Upper lobe of left lung (tissue), 6 donors: ENCODE data around the gene DAPK2. TPM values are rescaled to one million over a fixed set of nuclear protein-coding genes. Genes with fewer than 3 reads are reported as not detected.

ENCODE experiments used
- ATAC-seq, 2 donors: fragments of 200-7000 bp; cut with Tn5 transposase; one replicate each; pipeline ENCODE4 v1.9.1; 2022; ENCODE audit warnings: mild to moderate bottlenecking in 2 of 2, moderate library complexity in 2 of 2; ENCODE audit not compliant: low FRiP score in 2 of 2
- DNase-seq, 2 donors: peaks; one replicate each; pipeline ENCODE4 v3.0.0-alpha.2; 2019 to 2020
- H3K27ac ChIP-seq, 4 donors: fragments of 200-600 bp; sonication (generic); one replicate each; pipeline ENCODE4 v1.5.1; 2016 to 2019
- H3K27me3 ChIP-seq, 4 donors: fragments of 200-600 bp; sonication (generic); one replicate each; pipeline ENCODE4 v1.5.1; 2017 to 2019
- H3K36me3 ChIP-seq, 4 donors: fragments of 200-600 bp; sonication (generic); one replicate each; pipeline ENCODE4 v1.5.1; 2016 to 2019
- H3K4me1 ChIP-seq, 4 donors: fragments of 200-600 bp; sonication (generic); one replicate each; pipeline ENCODE4 v1.5.1; 2018 to 2019
- H3K4me3 ChIP-seq, 4 donors: fragments of 200-600 bp; sonication (generic); one replicate each; pipeline ENCODE4 v1.5.1; 2017 to 2019; ENCODE audit warnings: mild to moderate bottlenecking in 2 of 4, moderate library complexity in 1 of 4
- H3K9me3 ChIP-seq, 4 donors: fragments of 200-600 bp; sonication (generic); one replicate each; pipeline ENCODE4 v1.5.1; 2018 to 2019
- EP300 ChIP-seq, 4 donors: sonication (generic); formaldehyde crosslinking; IDR thresholded peaks; one replicate each; pipeline ENCODE4 v1.5.1; 2017; ENCODE audit warnings: antibody characterized with exemption in 4 of 4, control low read depth in 2 of 4
- POLR2A ChIP-seq, 4 donors: fragments of 450-650 bp; IDR thresholded peaks; one replicate each; pipeline ENCODE4 v1.5.1; 2016 to 2017; ENCODE audit warnings: antibody characterized with exemption in 4 of 4, mild to moderate bottlenecking in 2 of 4
- POLR2AphosphoS5 ChIP-seq, 2 donors: sonication (generic); formaldehyde crosslinking; IDR thresholded peaks; one replicate each; pipeline ENCODE4 v1.5.1; 2017; ENCODE audit warnings: antibody characterized with exemption in 2 of 2
- WGBS, 2 donors: methylation state at CpG; one replicate each; pipeline ENCODE4 v1.1.5; 2017 to 2018; 5-methylcytosine and 5-hydroxymethylcytosine counted together
- total RNA-seq, 6 donors: library from RNA; depleted of rRNA in 4 of 6; stranded (reverse); fragments of >200 nt in 4 of 6; gene quantifications; one replicate each; pipeline versions ENCODE4 v1.1.0 to v1.2.1, GENCODE V29; 2016 to 2021
- TF ChIP-seq, protein P1 (sequence below), 6 experiments: fragments of 450-650 bp in 4 of 6; fragments of 200-600 bp in 2 of 6; sonication (generic) in 2 of 6; IDR thresholded peaks; one replicate each; pipeline ENCODE4 v1.5.1; 2016 to 2019; ENCODE audit warnings: antibody characterized with exemption in 6 of 6
- donor health status: DM: no; HTN: no; CAD: no; lungs with moderate emphysema.
- donor health status: DM: no; HTN: yes; CAD: no; lungs with severe emphysema.

The DAPK2 gene
- total RNA-seq, 6 donors from 2014 or later: 58.3 to 270 (median 136) TPM

DNA sequence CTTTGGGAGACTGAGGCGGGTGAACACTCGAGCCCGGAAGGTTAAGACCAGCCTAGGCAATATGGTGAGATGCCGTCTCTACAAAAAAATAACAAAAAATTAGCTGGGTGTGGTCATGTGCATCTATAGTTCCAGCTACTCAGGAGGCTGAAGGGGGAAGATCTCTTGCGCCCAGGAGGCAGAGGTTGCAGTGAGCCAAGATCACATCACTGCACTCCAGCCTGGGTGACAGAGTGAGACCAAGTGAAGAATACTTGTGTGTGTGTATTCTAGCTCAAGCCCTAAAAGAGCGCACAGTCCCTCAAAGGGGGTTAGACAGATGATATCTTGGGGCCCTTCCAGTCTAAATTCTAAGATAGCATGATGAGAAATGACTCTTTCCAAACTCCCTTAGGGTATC, 23.7 kb downstream of the DAPK2 start:
- ATAC-seq: no peak
- 93% methylated on average over 6 of the region's 6 CpGs for WGBS, 2 donors
- Histone ChIP-seq H3K27ac (no peak overlapping the region), H3K27me3 (no peaks in the 10 kb centered on the region), H3K4me1 (peaks cover 11 to 39% (median 18%) of the 10 kb centered on the region in 4 donors), H3K36me3 (no peaks in the 10 kb centered on the region), H3K9me3 (no peaks in the 10 kb centered on the region), H3K4me3 (no peak overlapping the region)
- TF ChIP-seq, protein P1, sequence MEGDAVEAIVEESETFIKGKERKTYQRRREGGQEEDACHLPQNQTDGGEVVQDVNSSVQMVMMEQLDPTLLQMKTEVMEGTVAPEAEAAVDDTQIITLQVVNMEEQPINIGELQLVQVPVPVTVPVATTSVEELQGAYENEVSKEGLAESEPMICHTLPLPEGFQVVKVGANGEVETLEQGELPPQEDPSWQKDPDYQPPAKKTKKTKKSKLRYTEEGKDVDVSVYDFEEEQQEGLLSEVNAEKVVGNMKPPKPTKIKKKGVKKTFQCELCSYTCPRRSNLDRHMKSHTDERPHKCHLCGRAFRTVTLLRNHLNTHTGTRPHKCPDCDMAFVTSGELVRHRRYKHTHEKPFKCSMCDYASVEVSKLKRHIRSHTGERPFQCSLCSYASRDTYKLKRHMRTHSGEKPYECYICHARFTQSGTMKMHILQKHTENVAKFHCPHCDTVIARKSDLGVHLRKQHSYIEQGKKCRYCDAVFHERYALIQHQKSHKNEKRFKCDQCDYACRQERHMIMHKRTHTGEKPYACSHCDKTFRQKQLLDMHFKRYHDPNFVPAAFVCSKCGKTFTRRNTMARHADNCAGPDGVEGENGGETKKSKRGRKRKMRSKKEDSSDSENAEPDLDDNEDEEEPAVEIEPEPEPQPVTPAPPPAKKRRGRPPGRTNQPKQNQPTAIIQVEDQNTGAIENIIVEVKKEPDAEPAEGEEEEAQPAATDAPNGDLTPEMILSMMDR (IDR thresholded peaks at IDR 0.05): no peak
- TF ChIP-seq POLR2A (IDR thresholded peaks at IDR 0.05) (no peak), POLR2AphosphoS5 (IDR thresholded peaks at IDR 0.05) (no peak), EP300 (IDR thresholded peaks at IDR 0.05) (no peak)
- DNase-seq: no peak

DNA sequence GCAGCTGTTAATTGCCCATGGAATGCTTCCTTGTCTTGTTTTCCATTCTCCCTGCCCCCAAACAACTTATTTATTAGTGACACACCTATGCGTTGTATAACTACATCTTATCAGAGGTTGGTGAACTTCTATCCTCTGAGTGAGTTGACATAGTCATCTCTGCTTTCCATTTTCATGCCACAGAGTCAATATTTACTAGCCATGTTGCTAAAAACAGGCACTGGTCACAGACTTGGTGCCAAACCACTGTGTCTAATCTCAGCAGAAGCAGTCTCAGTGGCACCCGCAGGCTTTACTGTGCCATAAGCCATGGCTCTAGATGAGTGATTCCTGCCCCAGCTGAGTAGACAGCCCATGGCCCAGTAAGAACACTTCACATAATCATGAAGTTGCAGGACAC, 26.5 kb downstream of the DAPK2 start:
- Histone ChIP-seq H3K4me1 (peaks cover 0 to 42% (median 13%) of the 10 kb centered on the region in 4 donors), H3K27ac (peak overlapping the region in 1 of 4 donors; percentile 11), H3K9me3 (no peaks in the 10 kb centered on the region), H3K27me3 (no peaks in the 10 kb centered on the region), H3K4me3 (no peak overlapping the region), H3K36me3 (no peaks in the 10 kb centered on the region)
- DNase-seq (no peak), ATAC-seq (peak; percentile 28 to 58)
- TF ChIP-seq, protein P1 (IDR thresholded peaks at IDR 0.05): no peak
- TF ChIP-seq EP300 (IDR thresholded peaks at IDR 0.05) (peak in 1 of 4 donors; percentile 6), POLR2AphosphoS5 (IDR thresholded peaks at IDR 0.05) (peak in 1 of 2 donors; percentile 10), POLR2A (IDR thresholded peaks at IDR 0.05) (no peak)
- 49 to 71% methylated on average over 2 of the region's 2 CpGs for WGBS, 2 donors

DNA sequence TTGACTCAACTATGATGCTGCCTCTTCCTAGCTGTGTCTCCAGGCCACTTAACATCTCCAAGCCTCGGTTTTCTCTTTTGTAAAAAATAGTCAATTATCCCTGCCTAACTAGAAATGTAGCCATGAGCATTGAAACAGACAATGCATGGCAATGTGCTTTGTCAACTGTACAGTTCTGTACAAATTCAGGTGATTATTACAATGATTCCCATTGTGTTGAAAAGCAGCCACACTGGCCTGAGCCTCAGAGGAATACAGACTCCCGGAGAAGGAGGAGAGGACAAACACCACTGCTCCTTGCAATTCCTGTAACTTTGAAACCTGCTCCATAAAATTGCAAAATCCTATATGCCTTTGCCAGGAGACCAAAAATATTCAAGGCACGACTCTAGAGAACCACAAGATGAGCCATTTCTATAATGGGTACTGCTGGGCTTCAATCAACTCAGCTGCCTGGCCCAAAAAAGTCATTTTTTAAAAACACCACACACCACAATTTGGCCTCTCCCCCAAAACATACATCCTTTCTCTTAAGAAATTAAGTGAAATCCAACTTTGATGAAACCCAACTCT, 28.6 kb downstream of the DAPK2 start:
- Histone ChIP-seq H3K27ac (peak overlapping the region in 1 of 4 donors; percentile 1), H3K36me3 (no peaks in the 10 kb centered on the region), H3K4me3 (no peak overlapping the region), H3K27me3 (no peaks in the 10 kb centered on the region), H3K9me3 (no peaks in the 10 kb centered on the region), H3K4me1 (peaks cover 15 to 55% (median 27%) of the 10 kb centered on the region in 4 donors)
- 64 to 66% methylated on average over 3 of the region's 3 CpGs for WGBS, 2 donors
- no peak for ATAC-seq
- no peak for DNase-seq
- TF ChIP-seq POLR2A (IDR thresholded peaks at IDR 0.05) (no peak), EP300 (IDR thresholded peaks at IDR 0.05) (no peak), POLR2AphosphoS5 (IDR thresholded peaks at IDR 0.05) (no peak)
- TF ChIP-seq, protein P1 (IDR thresholded peaks at IDR 0.05): no peak

DNA sequence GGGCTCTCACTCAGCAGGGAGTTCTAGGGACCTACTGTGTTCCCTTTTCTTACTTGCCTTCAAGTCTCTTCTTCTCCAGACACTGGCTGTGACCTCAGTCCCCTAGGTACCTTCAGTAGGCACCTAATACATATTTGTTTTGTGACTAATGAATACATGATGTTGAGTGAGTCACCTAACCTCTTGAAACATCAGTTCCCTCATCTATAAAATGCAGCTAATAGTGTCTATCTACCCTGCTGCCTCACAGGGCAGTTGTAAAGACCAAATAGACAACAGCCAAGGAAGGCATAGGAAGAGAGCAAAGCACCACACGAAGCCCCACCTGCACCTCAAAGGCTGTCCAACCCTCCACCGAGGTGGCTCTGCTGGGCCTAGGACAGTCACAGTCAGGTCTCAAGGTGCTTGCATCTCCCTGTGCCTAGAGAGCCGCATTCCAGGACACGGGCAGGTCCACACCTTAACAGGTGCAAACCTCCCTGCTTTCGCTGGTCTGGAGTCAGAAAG, 29.1 kb downstream of the DAPK2 start:
- 85 to 89% methylated on average over 5 of the region's 5 CpGs for WGBS, 2 donors
- Histone ChIP-seq H3K27ac (peak overlapping the region in 1 of 4 donors; percentile 1), H3K36me3 (no peaks in the 10 kb centered on the region), H3K4me1 (peaks cover 18 to 56% (median 29%) of the 10 kb centered on the region in 4 donors), H3K9me3 (no peaks in the 10 kb centered on the region), H3K4me3 (no peak overlapping the region), H3K27me3 (no peaks in the 10 kb centered on the region)
- TF ChIP-seq POLR2A (IDR thresholded peaks at IDR 0.05) (no peak), POLR2AphosphoS5 (IDR thresholded peaks at IDR 0.05) (no peak), EP300 (IDR thresholded peaks at IDR 0.05) (no peak)
- TF ChIP-seq, protein P1 (IDR thresholded peaks at IDR 0.05): no peak
- no peak for DNase-seq
- ATAC-seq: no peak

DNA sequence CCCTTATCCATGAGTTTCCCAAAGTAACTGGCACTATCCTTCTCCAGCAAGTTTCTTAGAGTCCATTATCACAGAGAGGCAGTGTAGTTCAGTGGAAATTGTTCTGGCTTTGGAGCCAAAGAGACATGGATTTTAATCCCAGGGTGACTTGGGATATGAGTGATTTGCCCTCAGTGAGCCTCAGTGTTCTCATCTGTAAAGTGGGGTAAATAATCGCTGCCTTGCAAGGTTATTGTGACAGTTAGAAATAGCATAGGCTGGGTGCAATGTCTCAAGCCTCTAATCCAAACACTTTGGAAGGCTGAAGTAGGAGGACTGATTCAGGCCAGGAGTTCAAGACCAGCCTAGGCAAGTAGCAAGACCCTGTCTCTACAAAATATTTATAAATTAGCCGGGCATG, 30.0 kb downstream of the DAPK2 start:
- Histone ChIP-seq H3K36me3 (no peaks in the 10 kb centered on the region), H3K4me3 (no peak overlapping the region), H3K4me1 (peaks cover 23 to 63% (median 36%) of the 10 kb centered on the region in 4 donors), H3K27me3 (no peaks in the 10 kb centered on the region), H3K9me3 (no peaks in the 10 kb centered on the region), H3K27ac (peak overlapping the region in 2 of 4 donors; percentile 5 to 9)
- 91 to 97% methylated on average over 2 of the region's 2 CpGs for WGBS, 2 donors
- ATAC-seq: no peak
- TF ChIP-seq POLR2AphosphoS5 (IDR thresholded peaks at IDR 0.05): no peak
- TF ChIP-seq, protein P1 (IDR thresholded peaks at IDR 0.05): no peak
- no peak for TF ChIP-seq POLR2A (IDR thresholded peaks at IDR 0.05)
- no peak for TF ChIP-seq EP300 (IDR thresholded peaks at IDR 0.05)
- no peak for DNase-seq
